ENCODE results near the gene LONRF2.

LONRF2 gene

DNA sequence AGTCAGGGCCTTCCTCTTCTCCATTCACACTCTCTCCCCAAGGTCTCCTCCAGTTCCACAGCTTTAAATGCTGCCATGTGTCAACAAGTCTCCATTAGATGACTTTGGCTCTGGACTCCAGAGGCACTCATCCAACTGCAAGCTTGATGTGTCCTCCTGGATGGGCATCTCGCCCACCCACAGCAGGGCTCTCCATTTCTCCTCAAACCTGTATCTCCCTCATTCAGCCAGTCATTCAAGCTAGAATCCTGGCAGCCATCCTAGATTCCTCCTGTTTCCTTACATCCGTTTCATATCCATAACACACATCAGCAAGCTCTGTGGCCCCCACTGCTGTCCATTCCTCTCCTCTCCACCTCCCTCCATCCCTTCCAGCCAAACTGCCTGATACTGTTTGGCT is 91.5 kb downstream of the LONRF2 start:
- no peak for DNase-seq

DNA sequence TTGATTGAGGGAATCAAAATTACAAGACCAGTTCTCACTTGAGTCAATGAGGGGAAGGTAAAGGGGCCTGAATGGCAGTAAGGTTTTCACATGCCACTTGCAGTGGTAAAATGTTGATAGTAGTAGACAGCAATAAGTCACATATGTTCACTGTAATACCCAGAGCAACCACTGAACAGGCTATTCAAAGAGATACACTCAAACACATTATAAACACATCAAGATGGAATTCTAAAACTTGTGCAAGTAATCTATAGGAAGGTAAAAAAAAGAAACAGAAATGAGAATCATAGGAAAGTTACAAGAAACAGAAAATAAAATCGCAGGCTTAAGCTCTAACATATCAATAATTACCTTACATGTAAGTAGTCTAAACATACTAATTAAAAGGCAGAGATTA is 93.3 kb downstream of the LONRF2 start:
- DNase-seq = no peak

DNA sequence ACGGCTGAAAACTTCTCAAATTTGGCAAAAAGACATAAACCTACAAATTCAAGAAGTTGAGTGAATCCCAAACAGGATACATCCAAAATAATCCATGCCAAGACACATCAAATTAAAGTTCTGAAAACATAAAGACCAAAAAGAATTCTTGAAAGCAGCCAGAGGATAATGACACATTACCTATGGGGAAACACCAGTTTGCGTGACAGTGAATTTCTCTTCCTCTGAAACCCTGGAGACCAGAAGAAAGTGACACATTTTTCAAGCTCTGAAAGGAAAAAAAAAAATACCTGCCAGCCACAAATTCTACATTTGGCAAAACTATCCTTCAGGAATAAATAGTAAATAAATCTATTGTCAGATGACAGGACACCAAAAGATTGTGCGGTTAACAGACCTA is 93.9 kb downstream of the LONRF2 start:
- no peak for DNase-seq

DNA sequence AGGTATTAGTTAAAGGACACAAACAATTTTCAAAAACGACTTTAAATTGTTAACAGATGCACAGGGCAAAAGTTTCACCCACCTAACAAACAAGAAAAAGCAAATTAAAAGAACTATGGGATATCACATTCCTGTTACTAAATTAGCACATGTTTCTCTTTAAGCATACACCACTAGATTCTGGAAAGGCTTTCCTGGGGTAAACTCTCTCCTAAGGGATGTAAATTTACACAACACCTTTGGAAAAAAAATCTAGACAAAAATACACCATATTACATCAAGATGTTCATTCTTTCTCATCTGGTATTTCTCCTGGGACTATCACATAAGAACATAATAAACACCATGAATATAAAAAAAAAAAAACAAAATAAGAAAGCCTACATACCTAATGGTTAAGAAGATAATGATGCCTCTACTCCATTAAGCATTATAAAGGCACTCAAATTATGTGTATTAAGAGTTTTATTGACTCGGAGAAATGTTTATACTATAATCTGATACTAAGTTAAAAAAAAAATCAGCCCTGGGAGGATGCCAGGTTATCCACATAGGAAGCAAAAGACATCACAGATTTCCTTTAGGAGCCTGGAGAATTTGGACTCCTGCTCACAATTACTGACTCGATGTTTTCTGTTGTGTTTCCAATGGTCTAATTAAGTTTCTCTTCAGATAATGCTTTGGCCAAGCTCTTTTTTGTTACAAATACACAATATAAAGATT is 97.2 kb downstream of the LONRF2 start:
- no peak for DNase-seq

DNA sequence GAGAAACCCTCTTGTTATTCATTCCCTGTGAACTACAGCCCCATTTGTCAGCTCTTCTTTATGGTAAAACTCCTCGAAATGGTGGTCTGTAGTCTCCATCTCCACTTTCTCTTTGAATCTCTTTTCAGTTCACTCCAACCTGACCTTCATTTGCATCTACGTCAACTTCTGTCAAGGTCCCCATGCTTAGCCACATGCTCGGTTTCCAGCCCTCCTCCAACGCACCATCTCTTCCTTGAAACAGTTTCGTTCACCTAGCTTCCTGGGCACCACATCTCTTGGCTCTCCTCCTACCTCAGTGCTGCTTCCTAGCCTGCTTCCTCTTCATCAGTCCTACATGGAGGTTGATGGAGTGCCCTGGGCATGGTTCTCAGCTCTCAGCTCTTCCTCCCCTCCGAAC is 98.8 kb downstream of the LONRF2 start:
- no peak for DNase-seq
